KMS-11 (cell line): Measurements from ENCODE around the gene KAZN.

Source experiments
- H2AFZ ChIP-seq: fragments of 200-600 bp; sonication (generic); 2 replicates; pipeline ENCODE4 v1.6.1; 2016; ENCODE audit warnings: antibody characterized with exemption, mixed run types, low read depth
- H3K27ac ChIP-seq: fragments of 200-600 bp; sonication (generic); 2 replicates; pipeline ENCODE4 v1.6.1; 2016; ENCODE audit warnings: mild to moderate bottlenecking, mixed run types
- H3K27me3 ChIP-seq: fragments of 200-600 bp; sonication (generic); 2 replicates; pipeline ENCODE4 v1.6.1; 2017; ENCODE audit warnings: mild to moderate bottlenecking, low read depth, mixed run types, moderate library complexity; ENCODE audit not compliant: insufficient read depth
- H3K36me3 ChIP-seq: fragments of 200-600 bp; sonication (generic); 2 replicates; pipeline ENCODE4 v1.6.1; 2017; ENCODE audit warnings: mild to moderate bottlenecking, mixed run types; ENCODE audit not compliant: insufficient read depth
- H3K4me1 ChIP-seq: fragments of 200-600 bp; sonication (generic); 2 replicates; pipeline ENCODE4 v1.6.1; 2016; ENCODE audit warnings: mild to moderate bottlenecking, low read depth, mixed run types; ENCODE audit not compliant: poor library complexity, severe bottlenecking
- H3K4me2 ChIP-seq: fragments of 200-600 bp; sonication (generic); 2 replicates; pipeline ENCODE4 v1.7.0; 2016; ENCODE audit warnings: mild to moderate bottlenecking, mixed run types
- H3K4me3 ChIP-seq: fragments of 200-600 bp; sonication (generic); IDR thresholded peaks from 2 replicates; pipeline ENCODE4 v1.6.1; 2017; ENCODE audit warnings: low read depth, low read length, mixed read lengths; ENCODE audit not compliant: insufficient read depth
- H3K79me2 ChIP-seq: fragments of 200-600 bp; sonication (generic); 2 replicates; pipeline ENCODE4 v1.6.1; 2016; ENCODE audit warnings: low read depth, mixed run types; ENCODE audit not compliant: insufficient read depth
- H3K9ac ChIP-seq: fragments of 200-600 bp; sonication (generic); 2 replicates; pipeline ENCODE4 v1.6.1; 2016; ENCODE audit warnings: mild to moderate bottlenecking, mixed run types
- H4K20me1 ChIP-seq: fragments of 200-600 bp; sonication (generic); 2 replicates; pipeline ENCODE4 v1.6.1; 2016; ENCODE audit warnings: mild to moderate bottlenecking, mixed run types; ENCODE audit not compliant: insufficient read depth
- TF ChIP-seq, protein P1 (sequence below): fragments of 200-600 bp; sonication (generic); conservative IDR thresholded peaks from 2 replicates; pipeline ENCODE4 v1.6.1; 2017; ENCODE audit warnings: low read depth, mild to moderate bottlenecking, antibody characterized with exemption, low read length, moderate library complexity, mixed read lengths

KAZN gene

DNA sequence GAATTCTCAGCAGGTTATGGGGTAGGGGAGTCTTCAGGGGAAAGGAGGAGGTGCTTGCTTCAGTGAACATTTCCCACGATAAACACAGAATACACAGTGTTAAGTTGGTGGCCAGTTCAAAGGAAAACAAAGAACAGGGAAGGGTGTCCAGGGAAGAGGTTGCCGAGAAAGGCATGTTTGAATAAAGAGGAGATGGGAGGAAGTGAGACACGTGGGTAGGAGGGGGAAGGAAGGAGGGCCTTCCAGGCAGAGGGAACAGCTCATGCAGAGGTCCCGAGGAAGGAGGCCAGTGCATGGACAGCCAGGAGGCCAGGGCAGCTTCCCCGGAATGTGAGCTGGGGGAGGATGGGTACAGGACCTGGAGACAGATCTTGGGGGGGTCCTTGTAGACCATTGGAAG is 424.7 kb downstream of the KAZN start:
- Histone ChIP-seq H3K36me3 (no peaks in the 10 kb centered on the region), H2AFZ (no peak overlapping the region), H3K27me3 (no peaks in the 10 kb centered on the region; the same call in 1 of the 2 replicates), H3K79me2 (no peaks in the 10 kb centered on the region), H3K4me3 (no peak overlapping the region), H3K4me1 (no peaks in the 10 kb centered on the region), H4K20me1 (no peaks in the 10 kb centered on the region), H3K4me2 (no peak overlapping the region), H3K9ac (no peak overlapping the region), H3K27ac (no peak overlapping the region)
- TF ChIP-seq, protein P1, sequence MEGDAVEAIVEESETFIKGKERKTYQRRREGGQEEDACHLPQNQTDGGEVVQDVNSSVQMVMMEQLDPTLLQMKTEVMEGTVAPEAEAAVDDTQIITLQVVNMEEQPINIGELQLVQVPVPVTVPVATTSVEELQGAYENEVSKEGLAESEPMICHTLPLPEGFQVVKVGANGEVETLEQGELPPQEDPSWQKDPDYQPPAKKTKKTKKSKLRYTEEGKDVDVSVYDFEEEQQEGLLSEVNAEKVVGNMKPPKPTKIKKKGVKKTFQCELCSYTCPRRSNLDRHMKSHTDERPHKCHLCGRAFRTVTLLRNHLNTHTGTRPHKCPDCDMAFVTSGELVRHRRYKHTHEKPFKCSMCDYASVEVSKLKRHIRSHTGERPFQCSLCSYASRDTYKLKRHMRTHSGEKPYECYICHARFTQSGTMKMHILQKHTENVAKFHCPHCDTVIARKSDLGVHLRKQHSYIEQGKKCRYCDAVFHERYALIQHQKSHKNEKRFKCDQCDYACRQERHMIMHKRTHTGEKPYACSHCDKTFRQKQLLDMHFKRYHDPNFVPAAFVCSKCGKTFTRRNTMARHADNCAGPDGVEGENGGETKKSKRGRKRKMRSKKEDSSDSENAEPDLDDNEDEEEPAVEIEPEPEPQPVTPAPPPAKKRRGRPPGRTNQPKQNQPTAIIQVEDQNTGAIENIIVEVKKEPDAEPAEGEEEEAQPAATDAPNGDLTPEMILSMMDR, result no peak

DNA sequence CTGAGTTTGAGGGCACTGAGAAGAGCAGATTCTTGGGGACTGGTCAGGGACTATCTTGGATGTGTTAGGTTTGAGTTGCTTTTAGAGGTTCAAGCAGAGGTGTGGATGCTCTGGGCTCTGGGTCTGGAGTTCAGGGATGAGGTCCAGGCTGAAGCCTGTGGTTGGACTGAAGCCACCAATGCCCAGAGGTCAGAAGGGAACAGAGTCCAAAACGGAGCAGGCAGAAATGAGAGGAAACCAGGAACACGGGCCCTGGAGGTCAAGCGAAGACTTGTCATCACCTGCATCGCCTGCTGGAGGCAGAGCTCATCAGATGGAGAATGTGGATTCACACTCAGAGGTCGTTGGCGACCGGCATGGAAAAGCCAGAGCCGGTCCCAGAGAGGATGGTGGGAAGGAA is 425.5 kb downstream of the KAZN start:
- Histone ChIP-seq H3K4me2 (no peak overlapping the region), H3K36me3 (no peaks in the 10 kb centered on the region), H3K27me3 (no peaks in the 10 kb centered on the region; the same call in 1 of the 2 replicates), H3K9ac (no peak overlapping the region), H3K4me1 (no peaks in the 10 kb centered on the region), H3K4me3 (no peak overlapping the region), H3K27ac (no peak overlapping the region), H2AFZ (no peak overlapping the region), H3K79me2 (no peaks in the 10 kb centered on the region), H4K20me1 (no peaks in the 10 kb centered on the region)
- TF ChIP-seq, protein P1, result no peak

DNA sequence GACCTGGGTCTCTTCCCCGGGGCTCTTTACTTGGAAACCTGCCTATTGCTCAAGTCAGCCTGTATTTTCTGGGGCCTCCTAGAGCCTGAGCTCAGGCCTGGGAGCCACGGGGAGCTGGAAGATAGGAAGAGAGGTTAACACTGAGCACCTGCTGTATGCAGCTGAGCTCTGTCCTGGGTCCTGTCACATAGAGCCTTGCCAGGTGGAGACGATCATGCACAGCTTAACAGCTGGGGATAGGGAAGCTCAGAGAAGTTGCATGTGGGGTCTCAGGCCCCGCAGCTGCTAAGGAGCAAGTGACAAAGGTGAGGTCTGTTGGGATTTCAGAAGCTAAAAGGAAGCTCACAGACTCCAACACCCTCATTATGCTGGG is 427.6 kb downstream of the KAZN start:
- H3K79me2 ChIP-seq, result no peaks in the 10 kb centered on the region
- no peaks in the 10 kb centered on the region; the same call in 1 of the 2 replicates for H3K27me3 ChIP-seq
- TF ChIP-seq, protein P1, result no peak
- no peak overlapping the region for H3K27ac ChIP-seq
- no peak overlapping the region for H3K4me3 ChIP-seq
- no peak overlapping the region for H3K9ac ChIP-seq
- no peaks in the 10 kb centered on the region for H3K36me3 ChIP-seq
- no peaks in the 10 kb centered on the region for H3K4me1 ChIP-seq
- H3K4me2 ChIP-seq, result no peak overlapping the region
- no peaks in the 10 kb centered on the region for H4K20me1 ChIP-seq
- no peak overlapping the region for H2AFZ ChIP-seq

GRCh38 chr1:15027515-15027986 is 429.1 kb downstream of the KAZN start:
- no peak overlapping the region for H3K27ac ChIP-seq
- no peaks in the 10 kb centered on the region for H3K36me3 ChIP-seq
- H3K4me2 ChIP-seq, result no peak overlapping the region
- TF ChIP-seq, protein P1, result peak; percentile 76
- H3K27me3 ChIP-seq, result no peaks in the 10 kb centered on the region; the same call in 1 of the 2 replicates
- no peaks in the 10 kb centered on the region for H4K20me1 ChIP-seq
- no peak overlapping the region for H3K9ac ChIP-seq
- H3K4me1 ChIP-seq, result no peaks in the 10 kb centered on the region
- no peak overlapping the region for H3K4me3 ChIP-seq
- no peaks in the 10 kb centered on the region for H3K79me2 ChIP-seq
- no peak overlapping the region for H2AFZ ChIP-seq
